HEK293 (cell line): ENCODE results near the gene MAP4K2.

Source experiments
- CTCF ChIA-PET: fragments of 350-600 bp; formaldehyde crosslinking; extraction: SDS; loops from one replicate; lab custom pipeline; 2021; ENCODE audit warnings: antibody characterized with exemption; lab: Yijun Ruan, JAX
- POLR2A ChIA-PET: fragments of 300-600 bp; formaldehyde crosslinking; extraction: SDS; loops from one replicate; lab custom pipeline; 2020; ENCODE audit warnings: antibody characterized with exemption, inconsistent platforms; lab: Yijun Ruan, JAX
- H3K27ac ChIP-seq: fragments of 200-500 bp; sonication (Bioruptor generic); 2 replicates; pipeline ENCODE4 v1.5.1; 2014; ENCODE audit warnings: low read depth, low read length, control low read depth, inconsistent platforms; ENCODE audit errors: extremely low read depth
- H3K36me3 ChIP-seq, 2 experiments: fragments of 200-500 bp in 1 of 2; sonication (Bioruptor generic) in 1 of 2; 1 replicate in 1 of 2; 2 replicates in 1 of 2; pipeline ENCODE4 v1.5.1; 2014 to 2017; ENCODE audit warnings: inconsistent platforms in 2 of 2, low read length in 2 of 2; ENCODE audit not compliant: control insufficient read depth in 2 of 2, insufficient read depth in 1 of 2
- H3K4me1 ChIP-seq: fragments of 200-500 bp; sonication (Bioruptor generic); 2 replicates; pipeline ENCODE4 v1.5.1; 2014; ENCODE audit warnings: mild to moderate bottlenecking, low read length, inconsistent platforms; ENCODE audit not compliant: control insufficient read depth, insufficient read depth
- H3K4me3 ChIP-seq: 2 replicates; pipeline ENCODE4 v1.5.1; 2011; ENCODE audit warnings: low read depth, mild to moderate bottlenecking, control low read depth, low read length, moderate library complexity
- H3K9me3 ChIP-seq: fragments of 200-500 bp; sonication (Bioruptor generic); 2 replicates; pipeline ENCODE4 v1.5.1; 2014; ENCODE audit warnings: low read depth, low read length, inconsistent platforms; ENCODE audit not compliant: control insufficient read depth, insufficient read depth
- BCL11B ChIP-seq: fragments of 450-650 bp; formaldehyde crosslinking; IDR thresholded peaks from 2 replicates; pipeline ENCODE4 v1.5.1; 2016; ENCODE audit warnings: low read depth, missing biosample characterization, missing genetic modification characterization
- HIC1 ChIP-seq: fragments of 450-650 bp; formaldehyde crosslinking; IDR thresholded peaks from 2 replicates; pipeline ENCODE4 v1.5.1; 2016; ENCODE audit warnings: missing biosample characterization, missing genetic modification characterization
- KLF17 ChIP-seq: fragments of 450-650 bp; formaldehyde crosslinking; IDR thresholded peaks from 2 replicates; pipeline ENCODE4 v1.5.1; 2016; ENCODE audit warnings: missing biosample characterization, missing genetic modification characterization
- SCRT2 ChIP-seq: fragments of 450-650 bp; formaldehyde crosslinking; IDR thresholded peaks from 2 replicates; pipeline ENCODE4 v1.5.1; 2016; ENCODE audit warnings: missing biosample characterization, missing genetic modification characterization
- SP3 ChIP-seq: fragments of 450-650 bp; formaldehyde crosslinking; IDR thresholded peaks from 2 replicates; pipeline ENCODE4 v1.5.1; 2016; ENCODE audit warnings: missing biosample characterization, missing genetic modification characterization
- ZBTB7A ChIP-seq: fragments of 450-650 bp; formaldehyde crosslinking; IDR thresholded peaks from 2 replicates; pipeline ENCODE4 v1.5.1; 2016; ENCODE audit warnings: low read depth, missing biosample characterization, missing genetic modification characterization
- ZFP69B ChIP-seq: fragments of 450-650 bp; formaldehyde crosslinking; IDR thresholded peaks from 2 replicates; pipeline ENCODE4 v1.5.1; 2016; ENCODE audit warnings: missing biosample characterization, missing genetic modification characterization
- ZNF146 ChIP-seq: fragments of 450-650 bp; formaldehyde crosslinking; IDR thresholded peaks from 2 replicates; pipeline ENCODE4 v1.5.1; 2016; ENCODE audit warnings: missing biosample characterization, missing genetic modification characterization
- ZNF174 ChIP-seq: fragments of 450-650 bp; formaldehyde crosslinking; IDR thresholded peaks from 2 replicates; pipeline ENCODE4 v1.5.0; 2017; ENCODE audit warnings: missing biosample characterization, mild to moderate bottlenecking, missing genetic modification characterization
- ZNF175 ChIP-seq: fragments of 450-650 bp; formaldehyde crosslinking; IDR thresholded peaks from 2 replicates; pipeline ENCODE4 v1.5.1; 2016; ENCODE audit warnings: missing biosample characterization, missing genetic modification characterization
- ZNF184 ChIP-seq: fragments of 450-650 bp; IDR thresholded peaks from 2 replicates; pipeline ENCODE4 v1.5.1; 2018; ENCODE audit warnings: missing biosample characterization, mild to moderate bottlenecking, missing genetic modification characterization
- ZNF292 ChIP-seq: fragments of 450-650 bp; formaldehyde crosslinking; IDR thresholded peaks from 2 replicates; pipeline ENCODE4 v1.5.1; 2016; ENCODE audit warnings: low read depth, missing biosample characterization, missing genetic modification characterization, borderline replicate concordance
- ZNF335 ChIP-seq: fragments of 450-650 bp; formaldehyde crosslinking; conservative IDR thresholded peaks from 2 replicates; pipeline ENCODE4 v1.5.1; 2016; ENCODE audit warnings: missing biosample characterization, missing genetic modification characterization
- ZNF341 ChIP-seq: fragments of 450-650 bp; formaldehyde crosslinking; IDR thresholded peaks from 2 replicates; pipeline ENCODE4; 2016; ENCODE audit warnings: low read depth, missing biosample characterization, missing genetic modification characterization
- ZNF488 ChIP-seq: fragments of 450-650 bp; formaldehyde crosslinking; IDR thresholded peaks from 2 replicates; pipeline ENCODE4 v1.5.1; 2016; ENCODE audit warnings: missing biosample characterization, missing genetic modification characterization
- ZNF555 ChIP-seq: fragments of 450-650 bp; formaldehyde crosslinking; conservative IDR thresholded peaks from 2 replicates; pipeline ENCODE4 v1.5.1; 2017; ENCODE audit warnings: missing biosample characterization, mild to moderate bottlenecking, missing genetic modification characterization, inconsistent platforms
- ZNF670 ChIP-seq: fragments of 450-650 bp; formaldehyde crosslinking; IDR thresholded peaks from 2 replicates; pipeline ENCODE4 v1.5.1; 2016; ENCODE audit warnings: missing biosample characterization, missing genetic modification characterization, low read depth
- ZNF704 ChIP-seq: fragments of 450-650 bp; formaldehyde crosslinking; IDR thresholded peaks from 2 replicates; pipeline ENCODE4 v1.5.1; 2016; ENCODE audit warnings: missing biosample characterization, missing genetic modification characterization
- ZNF777 ChIP-seq: fragments of 450-650 bp; formaldehyde crosslinking; IDR thresholded peaks from 2 replicates; pipeline ENCODE4 v1.5.1; 2017; ENCODE audit warnings: missing biosample characterization, missing genetic modification characterization, borderline replicate concordance
- ZNF830 ChIP-seq: fragments of 450-650 bp; IDR thresholded peaks from 2 replicates; pipeline ENCODE4 v1.5.0; 2018; ENCODE audit warnings: missing biosample characterization, missing genetic modification characterization, low read depth, mild to moderate bottlenecking, moderate library complexity
- ZNF837 ChIP-seq: fragments of 450-650 bp; formaldehyde crosslinking; IDR thresholded peaks from 2 replicates; pipeline ENCODE4 v1.5.1; 2016; ENCODE audit warnings: missing biosample characterization, missing genetic modification characterization

The MAP4K2 gene

GRCh38 chr11:64786308-64786707, 16.7 kb downstream of the MAP4K2 start:
- Histone ChIP-seq H3K4me3 (no peak overlapping the region), H3K36me3 (peaks cover 0 to 13% of the 10 kb centered on the region in 2 experiments; a peak in 1 of 3 replicates), H3K9me3 (no peaks in the 10 kb centered on the region), H3K4me1 (no peaks in the 10 kb centered on the region), H3K27ac (no peak overlapping the region)
- POLR2A ChIA-PET: no interaction called here
- CTCF ChIA-PET: interaction anchor here (0.6 to 2.0 kb wide), 7 partner anchors 11 to 406 kb away, joined by 3 to 8 read pairs (median 4); partner anchors contain the start of gene PPP2R5B
- TF ChIP-seq ZNF777 (tag by site-specific recombination): no peak
- TF ChIP-seq SCRT2 (tag by site-specific recombination): no peak
- no peak for TF ChIP-seq ZNF704 (tag by site-specific recombination)
- TF ChIP-seq ZNF488: no peak

GRCh38 chr11:64784813-64785581, 18.0 kb downstream of the MAP4K2 start:
- no peak for TF ChIP-seq ZNF175 (tag by site-specific recombination)
- peak; percentile 73 for TF ChIP-seq SCRT2 (tag by site-specific recombination)
- peak; percentile 77; the same call in 1 of the 2 replicates for TF ChIP-seq ZNF146 (tag by site-specific recombination)
- TF ChIP-seq ZNF837 (tag by site-specific recombination): no peak
- TF ChIP-seq, all 188 proteins: peak for 2
- Histone ChIP-seq H3K36me3 (peaks cover 0 to 11% of the 10 kb centered on the region in 2 experiments; a peak in 1 of 3 replicates), H3K9me3 (no peaks in the 10 kb centered on the region), H3K27ac (no peak overlapping the region), H3K4me1 (no peaks in the 10 kb centered on the region), H3K4me3 (no peak overlapping the region)
- ChIA-PET POLR2A (interaction anchor here (0.6 kb wide), 1 partner anchor 13 kb away, joined by 7 read pairs; no protein-coding TSS in a partner anchor), CTCF (interaction anchor here (0.6 to 2.0 kb wide), 8 partner anchors 9 to 295 kb away, joined by 3 to 8 read pairs (median 3); no protein-coding TSS in a partner anchor)

GRCh38 chr11:64778473-64779298, 24.3 kb downstream of the MAP4K2 start, which contains the start of gene SF1:
Gene SF1, minus strand, starts transcription at chr11:64778542. Its CDS starts 150 bp downstream, at chr11:64778392.
- peak within 1 kb of the TSS; percentile 97 for H3K27ac ChIP-seq
- H3K36me3 ChIP-seq: peaks cover 25 to 43% of the 10 kb centered on the region in 2 experiments
- H3K4me1 ChIP-seq: no peaks in the 10 kb centered on the region
- no peaks in the 10 kb centered on the region for H3K9me3 ChIP-seq
- CTCF ChIA-PET: interaction anchor here (0.6 to 1.3 kb wide), 6 partner anchors 10 to 332 kb away, joined by 3 to 9 read pairs (median 3); no protein-coding TSS in a partner anchor
- H3K4me3 ChIP-seq: peak within 1 kb of the TSS; percentile 96
- POLR2A ChIA-PET: interaction anchor here (0.6 to 1.9 kb wide), 49 partner anchors 9 to 644 kb away, joined by 3 to 42 read pairs (median 4); partner anchors contain the start of genes CAPN1, CDC42BPG, EHD1 and FAU
- TF ChIP-seq ZNF292 (no peak), ZFP69B (tag by site-specific recombination) (no peak), HIC1 (tag by site-specific recombination) (no peak), BCL11B (tag by site-specific recombination) (no peak), ZNF174 (tag by site-specific recombination) (no peak), ZNF184 (tag by site-specific recombination) (no peak), ZNF335 (no peak), SP3 (tag by site-specific recombination) (peak; percentile 81), ZNF341 (peak; percentile 40), ZNF670 (tag by site-specific recombination) (no peak), KLF17 (tag by site-specific recombination) (no peak), ZNF555 (tag by site-specific recombination) (no peak), ZNF830 (tag by site-specific recombination) (no peak), ZBTB7A (tag by site-specific recombination) (no peak; the same call in 1 of the 2 replicates)
